GM06990 (cell line): ENCODE measurements around the gene STYXL1.

Experiments used
- DNase-seq: peaks from one replicate; pipeline ENCODE4 v3.0.0-alpha.2; 2011; ENCODE audit not compliant: insufficient read length; ENCODE audit errors: extremely low read depth
- H3K27me3 ChIP-seq: replicated peaks from 2 replicates; pipeline ENCODE4 v1.6.0; 2011; ENCODE audit warnings: low read length; ENCODE audit not compliant: control insufficient read depth, insufficient read depth
- H3K36me3 ChIP-seq: 2 replicates; pipeline ENCODE4 v1.5.1; 2011; ENCODE audit warnings: low read length; ENCODE audit not compliant: control insufficient read depth, insufficient read depth
- H3K4me3 ChIP-seq: replicated peaks from 2 replicates; pipeline ENCODE4 v1.5.1; 2011; ENCODE audit warnings: low read depth, mild to moderate bottlenecking, control low read depth, low read length
- TF ChIP-seq, protein P1 (sequence below): IDR thresholded peaks from 2 replicates; pipeline ENCODE4 v1.5.1; 2011; ENCODE audit warnings: low read length, control low read depth, mild to moderate bottlenecking, inconsistent platforms; ENCODE audit not compliant: insufficient read depth, poor library complexity, severe bottlenecking

The STYXL1 gene

GRCh38 chr7:75967487-75967997, 80.3 kb downstream of the STYXL1 start:
- peaks cover 5% of the 10 kb centered on the region for H3K36me3 ChIP-seq
- DNase-seq: no peak
- no peak overlapping the region for H3K4me3 ChIP-seq
- TF ChIP-seq, protein P1, sequence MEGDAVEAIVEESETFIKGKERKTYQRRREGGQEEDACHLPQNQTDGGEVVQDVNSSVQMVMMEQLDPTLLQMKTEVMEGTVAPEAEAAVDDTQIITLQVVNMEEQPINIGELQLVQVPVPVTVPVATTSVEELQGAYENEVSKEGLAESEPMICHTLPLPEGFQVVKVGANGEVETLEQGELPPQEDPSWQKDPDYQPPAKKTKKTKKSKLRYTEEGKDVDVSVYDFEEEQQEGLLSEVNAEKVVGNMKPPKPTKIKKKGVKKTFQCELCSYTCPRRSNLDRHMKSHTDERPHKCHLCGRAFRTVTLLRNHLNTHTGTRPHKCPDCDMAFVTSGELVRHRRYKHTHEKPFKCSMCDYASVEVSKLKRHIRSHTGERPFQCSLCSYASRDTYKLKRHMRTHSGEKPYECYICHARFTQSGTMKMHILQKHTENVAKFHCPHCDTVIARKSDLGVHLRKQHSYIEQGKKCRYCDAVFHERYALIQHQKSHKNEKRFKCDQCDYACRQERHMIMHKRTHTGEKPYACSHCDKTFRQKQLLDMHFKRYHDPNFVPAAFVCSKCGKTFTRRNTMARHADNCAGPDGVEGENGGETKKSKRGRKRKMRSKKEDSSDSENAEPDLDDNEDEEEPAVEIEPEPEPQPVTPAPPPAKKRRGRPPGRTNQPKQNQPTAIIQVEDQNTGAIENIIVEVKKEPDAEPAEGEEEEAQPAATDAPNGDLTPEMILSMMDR: no peak
- H3K27me3 ChIP-seq: no peaks in the 10 kb centered on the region

DNA sequence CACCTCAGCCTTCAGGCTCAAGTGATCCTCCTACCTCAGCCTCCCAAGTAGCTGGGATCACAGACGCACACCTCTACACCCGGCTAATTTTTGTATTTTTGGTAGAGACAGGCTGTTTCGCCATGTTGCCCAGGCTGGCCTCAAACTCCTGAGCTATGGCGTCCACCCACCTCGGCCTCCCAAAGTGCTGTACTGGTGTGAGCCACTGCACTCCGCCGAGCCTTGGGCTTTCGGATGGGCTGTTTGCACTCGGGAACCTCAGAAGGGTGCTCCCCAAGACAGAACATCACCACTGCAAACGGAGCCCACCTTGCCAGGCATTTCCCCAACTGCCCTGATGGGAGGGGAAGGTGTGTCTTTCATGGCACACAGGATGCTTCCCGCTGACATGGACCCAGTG, 80.7 kb downstream of the STYXL1 start:
- Histone ChIP-seq H3K36me3 (peaks cover 5% of the 10 kb centered on the region), H3K27me3 (no peaks in the 10 kb centered on the region), H3K4me3 (no peak overlapping the region)
- DNase-seq: no peak
- TF ChIP-seq, protein P1: no peak

- no peak for DNase-seq
- no peaks in the 10 kb centered on the region for H3K27me3 ChIP-seq
- H3K36me3 ChIP-seq: peaks cover 5% of the 10 kb centered on the region
- TF ChIP-seq, protein P1: no peak
- no peak overlapping the region for H3K4me3 ChIP-seq
Observed at GRCh38 chr7:75966190-75966961, 81.4 kb downstream of the STYXL1 start.

GRCh38 chr7:75965617-75966016, 82.2 kb downstream of the STYXL1 start:
- H3K27me3 ChIP-seq: no peaks in the 10 kb centered on the region
- TF ChIP-seq, protein P1: no peak
- H3K36me3 ChIP-seq: peaks cover 5% of the 10 kb centered on the region
- H3K4me3 ChIP-seq: no peak overlapping the region
- no peak for DNase-seq

- no peak for DNase-seq
- TF ChIP-seq, protein P1: no peak
- H3K36me3 ChIP-seq: peaks cover 5% of the 10 kb centered on the region
- H3K4me3 ChIP-seq: no peak overlapping the region
- no peaks in the 10 kb centered on the region for H3K27me3 ChIP-seq
Observed at GRCh38 chr7:75963381-75963995, 84.3 kb downstream of the STYXL1 start.
